NCI-H1436 treated with DMSO at 0.1 percent for 48 hours (cell line): ENCODE measurements around the gene FBXL16.

Experiments used
- DNase-seq: peaks from one replicate; lab custom pipeline; 2025; lab: John Stamatoyannopoulos, UW

Gene FBXL16

DNA sequence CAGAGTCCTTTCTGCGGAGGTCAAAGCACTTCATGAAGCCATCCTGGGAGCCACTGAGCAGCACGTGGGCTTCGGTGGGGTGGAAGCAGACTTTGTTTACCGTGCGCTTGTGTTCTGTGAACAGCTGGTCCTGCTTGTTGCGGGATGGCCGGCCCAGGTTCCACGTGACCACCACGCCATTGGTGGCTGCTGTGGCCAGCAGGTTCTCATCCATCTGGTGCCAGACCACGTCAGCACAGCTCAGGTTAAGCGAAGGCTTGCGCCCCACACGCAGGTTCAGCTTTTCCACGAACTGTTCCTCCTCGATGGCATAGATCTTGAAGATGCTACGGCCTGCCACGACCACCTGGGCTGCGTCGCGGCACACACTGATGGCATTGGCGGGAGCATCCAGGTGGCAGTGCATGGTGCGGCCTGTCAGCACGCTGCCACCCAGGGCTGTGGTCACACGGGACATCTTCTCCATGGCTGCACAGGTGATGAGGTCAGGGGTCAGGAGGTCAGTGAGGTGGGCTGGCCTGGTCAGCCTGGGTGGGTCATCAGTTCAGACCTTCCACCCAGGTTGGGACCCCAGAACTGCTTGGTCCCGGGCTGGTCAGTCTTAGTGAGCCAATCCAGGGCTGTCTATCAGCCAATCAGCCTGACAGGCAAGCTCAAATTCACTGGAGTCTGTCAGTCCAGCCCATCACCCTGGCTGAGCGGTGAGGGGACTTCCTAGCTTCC lies 16.3 kb downstream of the FBXL16 start:
- DNase-seq: no peak

DNA sequence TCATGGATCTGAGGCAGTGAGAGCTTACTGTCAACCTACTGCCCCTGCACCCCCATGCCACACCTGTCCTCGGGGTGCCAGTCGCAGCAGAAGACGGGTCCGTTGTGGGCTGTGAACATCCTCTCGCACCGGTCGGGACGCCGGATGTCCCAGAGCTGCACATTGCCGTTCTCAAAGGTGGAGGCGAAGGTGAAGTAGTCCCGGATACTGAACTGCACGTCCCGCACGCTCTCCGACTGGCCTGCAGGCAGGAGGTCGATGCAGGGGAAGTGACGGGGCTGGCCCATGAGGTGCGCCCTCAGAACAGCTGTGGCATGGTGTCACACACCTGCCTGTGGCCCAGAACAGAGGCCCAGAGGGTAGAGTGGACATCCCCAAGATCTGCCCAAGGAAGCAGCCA lies 18.1 kb downstream of the FBXL16 start:
- no peak for DNase-seq

DNA sequence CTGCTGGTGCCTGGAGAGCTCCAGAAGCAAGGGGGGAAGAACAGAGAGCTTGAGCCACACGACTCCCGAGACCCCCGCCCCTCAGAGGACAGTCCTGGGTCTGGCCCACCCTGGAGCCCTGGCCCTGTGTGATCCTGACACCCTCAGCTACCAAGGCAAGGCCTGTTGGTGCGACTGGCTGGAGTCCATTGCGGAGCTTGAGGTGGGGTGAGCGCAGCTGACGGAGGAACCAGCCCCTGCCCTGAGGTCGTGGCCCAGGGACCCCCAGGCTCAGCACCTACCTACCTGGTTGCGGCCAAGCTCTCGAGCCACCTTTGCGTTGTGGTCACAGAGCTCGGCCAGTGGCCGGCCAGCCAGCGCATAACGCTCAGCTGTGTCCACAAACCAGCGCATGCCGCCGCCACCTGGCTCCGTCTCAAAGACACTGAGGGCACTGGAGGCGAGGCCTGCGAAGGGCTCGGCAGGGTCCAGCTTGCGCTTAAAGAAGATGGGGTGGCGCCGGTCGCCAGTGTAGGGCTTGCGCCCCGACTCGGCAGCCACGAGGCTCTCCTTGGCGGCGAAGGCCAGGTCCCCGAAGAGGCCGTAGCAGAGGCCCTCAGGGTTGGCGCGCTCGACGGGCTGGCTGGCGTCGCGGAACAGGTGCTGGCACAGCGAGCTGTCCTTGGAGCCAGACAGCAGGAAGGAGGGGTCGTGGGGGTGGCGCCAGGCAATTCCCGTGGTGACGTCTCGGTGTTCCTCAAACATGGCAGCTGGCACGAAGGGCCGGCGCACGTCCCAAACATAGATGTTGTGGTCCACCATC lies 18.9 kb downstream of the FBXL16 start:
- DNase-seq: no peak

DNA sequence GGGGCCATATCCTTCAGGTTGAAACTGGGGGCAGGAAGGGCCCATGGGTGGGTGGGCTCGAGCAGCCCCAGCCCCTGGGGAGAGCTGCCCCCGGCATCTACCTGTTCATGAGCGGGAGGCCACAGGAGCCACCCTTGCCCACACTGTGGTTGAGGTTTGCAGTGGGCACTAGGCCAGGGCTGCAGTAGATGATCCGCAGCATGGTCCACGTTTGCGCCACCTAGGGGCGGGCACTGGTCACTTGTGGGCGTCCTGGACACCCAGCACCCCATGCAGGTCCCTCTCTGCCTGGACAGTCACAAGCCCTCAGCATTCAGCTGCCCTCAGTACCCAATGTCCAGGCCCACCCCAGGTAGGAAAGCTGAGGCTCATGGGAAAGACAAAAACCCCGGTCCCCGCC lies 19.6 kb downstream of the FBXL16 start:
- DNase-seq: no peak

DNA sequence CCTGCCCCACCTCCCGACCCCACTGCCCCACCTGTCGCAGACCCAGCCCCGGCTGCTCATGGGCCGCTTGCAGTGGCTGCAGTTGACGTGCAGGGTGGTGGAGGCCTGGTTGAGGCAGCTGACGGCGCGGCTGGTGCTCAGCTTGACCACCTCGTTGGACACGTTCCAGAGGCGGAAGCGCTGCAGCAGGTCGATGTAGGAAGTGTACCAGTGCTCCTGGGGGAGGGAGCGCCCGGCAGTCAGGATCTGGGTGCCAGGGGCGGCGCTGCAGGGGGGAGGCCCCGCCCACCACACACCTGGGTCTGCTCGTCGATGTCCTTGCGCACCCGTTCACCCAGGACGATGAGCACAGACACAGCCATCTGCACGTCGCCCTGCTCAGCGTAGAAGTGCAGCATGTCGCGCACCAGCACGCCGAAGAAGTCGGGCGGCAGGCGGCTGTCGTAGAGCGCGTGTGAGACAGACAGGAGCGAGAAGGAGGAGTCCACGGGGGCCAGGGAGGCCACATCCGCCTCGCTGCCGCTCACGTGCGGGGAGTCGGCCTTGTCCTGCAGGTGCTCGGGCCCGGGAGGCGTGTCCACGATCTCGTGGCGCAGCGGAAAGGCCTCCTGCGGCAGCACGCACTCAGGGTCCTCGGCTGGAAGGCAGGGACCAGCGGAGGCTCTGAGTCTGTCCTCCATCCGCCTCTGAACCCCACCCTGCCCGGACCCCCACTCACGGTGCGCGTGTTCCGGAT lies 20.5 kb downstream of the FBXL16 start:
- DNase-seq: no peak

DNA sequence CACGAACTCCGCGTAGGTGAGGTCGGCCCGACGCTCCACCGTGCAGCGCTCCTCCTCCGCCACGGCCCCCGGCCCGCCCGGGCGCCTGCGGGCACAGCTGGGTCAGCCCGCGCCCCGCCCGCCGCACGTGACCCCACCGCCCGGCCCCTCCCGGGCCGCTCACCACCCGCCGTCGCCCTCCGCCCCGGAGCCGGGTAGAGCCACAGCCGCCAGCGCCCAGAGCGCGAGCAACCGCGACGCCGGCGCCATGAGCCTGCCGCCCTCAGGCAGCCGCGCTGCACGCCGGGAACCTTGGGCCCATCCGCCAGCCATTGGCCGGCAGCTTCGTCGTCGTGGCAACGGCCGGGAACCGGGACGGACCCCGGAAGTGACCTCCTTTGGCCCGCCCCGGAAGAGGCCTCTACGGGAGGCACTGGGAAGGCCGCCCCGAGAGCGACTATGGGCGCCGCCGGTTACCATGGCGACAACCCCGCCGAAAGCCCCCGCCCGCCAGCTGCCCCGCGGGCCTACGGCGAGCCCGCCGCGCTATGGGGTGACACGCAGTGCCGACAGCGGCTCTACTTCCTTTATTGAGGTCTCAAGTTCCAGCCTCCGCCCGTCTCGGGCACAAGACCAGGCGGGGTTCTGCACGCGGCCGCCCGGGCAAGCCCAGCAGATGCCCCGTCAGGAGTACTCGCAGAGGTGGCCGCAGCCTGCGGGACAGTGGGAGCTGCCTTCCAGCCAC lies 21.4 kb downstream of the FBXL16 start, which contains the start of gene JMJD8:
Gene JMJD8, minus strand, starts transcription at position 264 of the 724 bp plus-strand sequence. Its CDS starts 15 bp downstream, at position 249.
- DNase-seq: peak; percentile 60

DNA sequence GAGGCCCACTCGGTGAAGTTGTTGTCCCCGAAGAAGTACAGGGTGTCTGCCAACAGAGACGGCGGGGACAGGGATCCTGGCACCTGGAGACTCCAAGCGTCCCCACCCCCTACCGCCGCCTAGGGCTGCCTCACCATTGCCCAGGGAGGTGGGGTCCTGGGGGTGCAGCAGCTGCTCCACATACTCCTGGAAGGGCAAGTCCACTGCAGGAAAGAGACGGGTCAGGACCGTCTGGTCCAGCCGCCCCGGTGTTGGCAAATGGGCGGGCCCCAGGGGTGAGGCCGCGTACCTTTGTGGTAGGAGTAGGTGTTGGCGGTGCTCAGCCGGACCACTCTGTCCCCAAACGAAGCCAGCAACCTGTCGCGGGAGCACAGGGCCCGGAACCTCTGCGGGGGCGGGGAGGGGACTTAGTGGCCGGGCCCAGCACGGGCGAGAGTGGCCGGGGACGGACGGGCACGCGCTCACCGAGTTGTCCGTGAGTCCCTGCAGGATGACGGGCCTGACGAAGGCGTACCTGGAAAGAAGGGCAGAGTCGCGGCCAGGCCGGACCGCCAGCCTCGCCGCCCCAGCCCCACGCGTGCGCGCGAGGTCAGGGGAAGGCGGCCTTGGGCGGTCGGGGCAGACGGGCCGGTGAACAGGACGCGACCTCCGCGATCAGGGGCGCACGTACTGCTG lies 22.1 kb downstream of the FBXL16 start:
- no peak for DNase-seq

DNA sequence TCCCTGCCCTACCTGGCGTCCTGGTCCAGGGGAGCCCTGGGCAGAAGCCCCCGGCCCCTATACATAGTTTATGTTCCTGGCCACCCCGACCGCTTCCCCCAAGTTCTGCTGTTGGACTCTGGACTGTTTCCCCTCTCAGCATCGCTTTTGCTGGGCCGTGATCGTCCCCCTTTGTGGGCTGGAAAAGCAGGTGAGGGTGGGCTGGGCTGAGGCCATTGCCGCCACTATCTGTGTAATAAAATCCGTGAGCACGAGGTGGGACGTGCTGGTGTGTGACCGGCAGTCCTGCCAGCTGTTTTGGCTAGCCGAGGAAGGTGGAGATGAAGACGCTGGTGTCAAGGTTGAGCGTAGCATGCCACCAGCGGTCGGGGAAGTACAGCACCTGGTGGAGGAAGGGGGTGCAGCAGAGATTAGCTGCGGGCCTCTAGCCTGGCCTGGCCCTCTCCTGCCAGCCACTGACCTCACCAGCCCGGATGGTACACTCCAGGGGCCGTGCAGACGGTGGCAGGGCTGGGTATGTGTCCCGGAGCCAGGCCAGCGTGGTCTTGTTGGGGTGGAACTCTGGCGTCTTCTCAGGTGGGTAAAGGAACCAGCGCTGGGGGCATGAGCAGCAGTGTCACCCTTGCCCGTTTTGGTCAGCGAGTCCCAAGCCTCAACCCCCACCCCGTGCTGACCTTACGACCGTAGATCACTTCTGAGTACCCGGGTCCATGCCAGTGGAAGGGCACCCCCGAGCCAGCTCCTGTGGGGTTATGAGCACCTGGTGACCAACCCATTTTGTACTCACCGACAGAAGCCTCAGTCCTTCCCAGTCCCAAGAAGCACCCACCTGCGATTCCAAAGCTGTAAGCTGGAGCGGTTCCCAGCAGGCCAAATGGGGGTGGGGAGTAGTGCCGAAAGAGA lies 22.9 kb downstream of the FBXL16 start:
- DNase-seq: no peak

DNA sequence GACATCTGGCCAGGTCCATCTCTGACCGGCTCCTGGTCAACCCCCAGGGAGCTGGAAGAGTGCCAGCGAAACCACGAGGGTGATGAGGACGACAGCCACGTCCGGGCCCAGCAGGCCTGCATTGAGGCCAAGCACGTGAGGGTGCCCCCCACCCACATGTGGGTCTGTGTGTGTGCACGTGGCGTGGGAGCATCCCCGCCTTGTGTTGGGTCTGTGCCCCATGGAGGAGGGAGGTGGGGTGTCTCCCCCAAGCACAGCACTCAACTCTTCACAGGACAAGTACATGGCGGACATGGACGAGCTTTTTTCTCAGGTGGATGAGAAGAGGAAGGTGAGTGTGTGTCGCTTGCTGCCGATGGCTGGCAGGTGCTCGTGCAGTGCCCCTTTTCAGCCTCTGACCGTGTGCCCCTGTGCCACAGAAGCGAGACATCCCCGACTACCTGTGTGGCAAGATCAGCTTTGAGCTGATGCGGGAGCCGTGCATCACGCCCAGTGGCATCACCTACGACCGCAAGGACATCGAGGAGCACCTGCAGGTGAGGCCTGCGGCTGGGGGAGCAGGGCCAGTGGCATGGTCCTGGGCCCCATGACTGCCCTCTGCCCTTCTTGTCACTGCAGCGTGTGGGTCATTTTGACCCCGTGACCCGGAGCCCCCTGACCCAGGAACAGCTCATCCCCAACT lies 23.7 kb downstream of the FBXL16 start:
- no peak for DNase-seq

DNA sequence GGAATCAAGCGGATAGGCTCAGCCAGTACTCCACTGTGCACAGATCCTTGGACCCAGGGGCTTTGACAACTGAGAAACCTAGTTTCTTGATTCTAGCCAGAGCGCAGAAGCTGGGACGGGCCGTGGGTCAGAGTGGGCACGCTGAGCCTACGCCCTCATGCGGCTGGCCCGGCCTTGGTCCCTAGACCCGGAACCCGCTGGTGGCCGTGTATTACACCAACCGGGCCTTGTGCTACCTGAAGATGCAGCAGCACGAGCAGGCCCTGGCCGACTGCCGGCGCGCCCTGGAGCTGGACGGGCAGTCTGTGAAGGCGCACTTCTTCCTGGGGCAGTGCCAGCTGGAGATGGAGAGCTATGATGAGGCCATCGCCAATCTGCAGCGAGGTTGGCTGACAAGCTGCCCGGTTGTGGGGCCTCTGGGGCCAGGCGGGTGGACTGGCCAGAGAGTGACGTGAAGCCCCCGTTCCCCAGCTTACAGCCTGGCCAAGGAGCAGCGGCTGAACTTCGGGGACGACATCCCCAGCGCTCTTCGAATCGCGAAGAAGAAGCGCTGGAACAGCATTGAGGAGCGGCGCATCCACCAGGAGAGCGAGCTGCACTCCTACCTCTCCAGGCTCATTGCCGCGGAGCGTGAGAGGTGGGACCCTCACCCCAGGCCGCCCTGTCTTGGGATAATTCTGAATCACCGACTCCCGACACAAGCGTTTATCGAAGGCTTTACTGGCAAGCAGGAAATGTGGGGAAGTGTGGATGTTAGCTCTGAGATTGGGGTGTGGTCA lies 24.4 kb downstream of the FBXL16 start:
- no peak for DNase-seq

DNA sequence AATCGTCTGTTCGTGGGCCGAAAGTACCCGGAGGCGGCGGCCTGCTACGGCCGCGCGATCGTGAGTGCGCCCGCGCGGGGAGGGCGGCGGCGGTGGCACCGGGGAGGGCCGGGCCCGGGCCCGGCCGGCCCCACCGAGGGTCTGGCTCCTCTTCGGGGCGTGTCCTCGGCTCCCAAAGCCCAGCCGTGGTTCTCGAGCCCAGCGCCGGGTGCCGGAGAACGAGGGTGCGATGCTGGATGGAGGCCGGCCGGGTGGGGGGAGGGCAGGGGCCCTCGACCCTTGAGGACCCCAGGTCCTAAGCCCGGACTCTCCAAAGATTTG lies 25.0 kb downstream of the FBXL16 start:
- DNase-seq: no peak

DNA sequence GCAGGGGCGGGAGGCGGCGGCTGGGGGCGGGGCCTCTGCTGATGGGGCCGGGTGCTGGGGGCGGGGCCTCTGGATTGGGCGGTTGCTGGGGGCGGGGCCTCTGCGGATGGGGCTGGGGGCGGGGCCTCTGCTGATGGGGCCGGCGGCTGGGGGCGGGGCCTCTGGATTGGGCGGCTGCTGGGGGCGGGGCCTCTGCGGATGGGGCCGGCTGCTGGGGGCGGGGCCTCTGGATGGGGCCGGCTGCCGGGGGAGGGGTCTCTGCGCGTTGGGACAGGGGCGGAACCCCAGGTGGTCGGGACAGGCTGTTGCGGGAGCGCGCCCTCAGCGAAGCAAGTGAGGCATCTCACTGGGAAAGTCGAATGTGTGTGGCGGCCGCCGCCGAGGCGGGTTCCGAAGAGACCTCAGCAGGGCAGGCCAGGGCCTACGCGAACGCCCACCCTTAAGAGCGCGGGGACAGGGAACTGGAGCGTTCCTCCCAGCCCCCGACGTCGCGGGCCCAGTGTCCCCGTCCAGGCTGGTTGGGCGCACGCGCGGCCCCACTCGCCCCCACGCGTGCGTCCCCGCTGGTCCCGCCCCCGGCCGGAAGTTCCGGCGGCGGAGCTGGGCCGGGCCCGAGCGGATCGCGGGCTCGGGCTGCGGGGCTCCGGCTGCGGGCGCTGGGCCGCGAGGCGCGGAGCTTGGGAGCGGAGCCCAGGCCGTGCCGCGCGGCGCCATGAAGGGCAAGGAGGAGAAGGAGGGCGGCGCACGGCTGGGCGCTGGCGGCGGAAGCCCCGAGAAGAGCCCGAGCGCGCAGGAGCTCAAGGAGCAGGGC lies 25.6 kb downstream of the FBXL16 start, which contains the start of gene STUB1:
Gene STUB1, plus strand, starts transcription at position 597 of the 811 bp plus-strand sequence. Its CDS starts 116 bp downstream, at position 713.
- DNase-seq: no peak

DNA sequence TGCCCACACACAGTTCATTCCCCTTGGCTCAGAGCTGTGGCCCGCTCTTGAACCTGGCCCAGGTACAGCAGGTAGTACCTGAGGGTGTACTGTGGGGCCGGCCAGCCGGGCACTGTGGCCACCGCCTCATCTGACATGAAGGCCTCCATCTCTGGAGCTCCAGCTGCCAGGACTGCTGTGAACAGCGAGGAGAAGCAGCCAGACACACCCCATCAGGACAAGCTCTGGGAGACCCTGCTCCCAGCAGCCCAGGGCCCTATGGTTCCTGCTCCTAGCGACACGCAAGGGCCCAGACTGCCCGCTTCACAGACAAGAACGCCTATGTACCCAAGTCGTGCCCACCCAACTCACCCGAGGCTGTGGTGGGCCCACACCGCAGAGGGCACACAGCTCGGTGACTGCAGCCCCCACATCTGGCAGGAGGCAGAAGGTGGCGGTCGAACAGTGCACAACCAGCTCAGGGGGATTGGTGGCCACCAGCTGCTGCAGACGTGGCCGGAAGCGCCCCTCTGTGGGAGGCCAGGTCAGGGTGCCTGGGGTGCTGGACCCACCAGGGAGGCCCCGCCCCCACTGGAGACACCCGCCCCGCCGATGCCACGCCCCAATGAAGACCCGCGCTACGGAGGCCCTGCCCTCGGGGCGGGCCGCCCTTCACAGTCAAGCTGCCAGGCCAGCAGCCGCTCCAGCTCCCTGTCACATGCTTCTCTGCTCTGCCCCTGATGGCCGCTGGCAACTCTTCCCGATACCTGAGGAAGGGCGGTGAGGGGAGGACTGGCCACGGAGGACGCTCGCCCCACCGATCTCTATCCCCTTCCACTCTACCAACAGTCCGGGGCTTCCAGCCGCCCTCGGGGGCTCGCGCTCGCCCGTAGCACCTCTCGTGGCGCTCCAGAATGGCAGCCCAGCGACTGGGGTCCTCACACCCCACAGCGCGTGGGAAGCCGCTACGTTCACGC lies 26.5 kb downstream of the FBXL16 start:
- no peak for DNase-seq

DNA sequence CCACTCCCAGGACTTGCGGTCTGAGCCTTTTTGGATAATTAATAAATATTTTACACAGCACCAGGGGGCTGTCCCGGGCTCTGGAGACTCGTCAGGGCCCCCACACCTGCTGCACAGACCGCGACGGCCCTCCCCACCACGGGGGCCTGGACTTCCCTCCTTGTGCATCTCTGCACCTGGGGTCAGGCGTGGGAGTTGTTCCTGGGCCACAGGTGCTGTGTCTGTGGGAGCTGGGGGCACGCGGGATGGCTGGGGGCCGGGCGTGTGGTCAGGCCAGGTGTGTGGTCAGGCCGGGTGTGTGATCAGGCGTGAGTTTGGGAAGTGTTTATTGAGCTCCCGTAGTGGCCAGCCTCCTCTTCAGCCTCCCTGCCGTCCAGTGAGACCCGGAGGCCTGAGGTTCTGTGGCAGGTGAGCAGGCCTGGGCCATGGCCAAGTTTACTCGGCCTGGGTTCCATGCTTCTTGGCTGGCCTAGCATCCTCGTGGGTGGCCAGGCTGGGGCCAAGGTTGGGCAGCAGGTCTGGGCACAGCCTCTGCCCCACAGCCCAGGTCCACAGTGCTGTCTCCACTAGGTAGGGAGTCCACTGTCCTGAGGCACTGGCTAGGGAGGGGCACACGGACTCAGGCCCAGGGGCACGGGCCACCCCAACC lies 27.3 kb downstream of the FBXL16 start:
- DNase-seq: no peak

DNA sequence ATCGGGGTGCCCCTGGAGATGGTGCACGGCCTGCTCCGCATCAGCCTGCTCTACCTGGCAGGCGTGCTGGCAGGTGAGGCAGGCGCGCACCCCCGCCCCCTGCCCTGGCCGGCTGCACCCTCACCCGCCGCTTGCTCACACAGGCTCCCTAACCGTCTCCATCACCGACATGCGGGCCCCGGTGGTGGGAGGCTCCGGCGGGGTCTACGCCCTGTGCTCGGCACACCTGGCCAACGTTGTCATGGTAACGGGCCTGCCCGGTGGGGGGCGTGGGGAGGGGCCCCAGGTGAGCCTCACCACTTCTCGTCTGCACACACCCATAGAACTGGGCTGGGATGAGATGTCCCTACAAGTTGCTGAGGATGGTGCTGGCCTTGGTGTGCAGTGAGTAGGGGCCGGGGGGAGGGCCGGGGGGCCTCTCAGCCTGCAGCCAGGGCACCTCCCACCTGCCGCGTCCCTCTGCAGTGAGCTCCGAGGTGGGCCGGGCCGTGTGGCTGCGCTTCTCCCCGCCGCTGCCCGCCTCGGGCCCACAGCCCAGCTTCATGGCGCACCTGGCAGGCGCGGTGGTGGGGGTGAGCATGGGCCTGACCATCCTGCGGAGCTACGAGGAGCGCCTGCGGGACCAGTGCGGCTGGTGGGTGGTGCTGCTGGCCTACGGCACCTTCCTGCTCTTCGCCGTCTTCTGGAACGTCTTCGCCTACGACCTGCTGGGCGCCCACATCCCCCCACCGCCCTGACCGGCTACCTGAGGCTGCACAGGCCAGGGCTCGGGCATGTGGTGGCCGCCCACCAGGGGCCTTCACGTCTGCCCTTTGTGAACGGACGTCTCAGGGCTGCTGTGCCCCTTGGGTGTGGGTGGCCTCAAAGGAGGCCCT lies 28.0 kb downstream of the FBXL16 start:
- DNase-seq: no peak
